ENCODE results near the gene AIMP2.
"Not testable (repeated sequence)": the region's sequence is repeated elsewhere in the genome, so short reads cannot be mapped to it uniquely, and the experiment has no call there.

Gene AIMP2

GRCh38 chr7:6026011-6026819 lies 17.1 kb downstream of the AIMP2 start:
- in situ Hi-C loops (cut with MboI; ENCODE audit: low sequenced_read_pairs) = no loop called here

GRCh38 chr7:6026820-6027311 lies 17.8 kb downstream of the AIMP2 start:
- in situ Hi-C loops (cut with MboI; ENCODE audit: low sequenced_read_pairs) = no loop called here

DNA sequence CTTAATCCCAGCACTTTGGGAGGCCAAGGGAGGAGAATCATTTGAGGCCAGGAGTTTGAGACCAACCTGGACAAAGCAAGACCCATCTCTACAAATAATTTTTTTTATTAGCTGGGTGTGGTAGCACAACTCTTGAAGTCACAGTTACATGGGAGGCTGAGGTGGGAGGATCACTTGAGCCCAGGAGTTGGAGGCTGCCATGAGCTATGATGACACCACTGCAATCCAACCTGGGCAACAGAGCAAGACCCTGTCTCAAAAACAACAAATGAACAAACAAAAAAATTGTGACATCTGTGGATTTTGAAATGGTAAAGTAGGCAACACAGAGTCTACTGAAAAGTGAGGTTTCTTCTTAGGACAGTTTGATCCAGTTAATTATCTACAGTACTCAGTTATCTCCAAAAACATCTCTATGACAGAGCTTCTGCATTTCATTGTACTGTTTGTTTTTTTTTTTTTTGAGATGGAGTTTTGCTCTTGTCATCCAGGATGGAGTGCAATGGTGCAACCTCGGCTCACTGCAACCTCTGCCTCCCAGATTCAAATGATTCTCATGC lies 18.8 kb downstream of the AIMP2 start:
- in situ Hi-C loops (cut with MboI; ENCODE audit: low sequenced_read_pairs) = no loop called here

DNA sequence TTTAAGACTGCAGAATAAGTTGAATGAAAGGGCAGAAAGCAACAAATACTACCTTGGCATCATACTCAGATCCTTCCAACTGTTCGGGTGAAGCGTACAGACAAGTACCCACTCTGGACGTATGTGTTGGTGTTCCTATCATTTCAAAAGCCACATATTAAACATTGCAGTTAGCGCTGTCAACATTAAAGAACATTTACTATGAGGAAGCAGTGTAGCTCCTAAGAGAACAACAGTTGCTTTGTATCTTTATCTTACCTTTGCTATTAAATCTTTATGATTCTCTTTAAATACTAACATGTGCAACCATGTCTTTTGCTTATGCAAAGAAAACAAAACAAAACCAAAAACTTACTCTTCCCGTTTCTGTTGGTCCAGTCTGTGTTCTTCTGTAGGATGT lies 19.5 kb downstream of the AIMP2 start:
- in situ Hi-C loops (cut with MboI; ENCODE audit: low sequenced_read_pairs) = no loop called here

- in situ Hi-C loops (cut with MboI; ENCODE audit: low sequenced_read_pairs) = no loop called here
These were observed 21.9 kb downstream of the AIMP2 start, which contains the start of gene ANKRD61 for GRCh38 chr7:6030988-6031387. ANKRD61 (plus strand) TSS chr7:6031376; CDS start chr7:6031376, 0 bp downstream.

GRCh38 chr7:6031567-6031966 lies 22.5 kb downstream of the AIMP2 start:
- in situ Hi-C loops (cut with MboI; ENCODE audit: low sequenced_read_pairs) = no loop called here

- in situ Hi-C loops (cut with MboI; ENCODE audit: low sequenced_read_pairs) = no loop called here
These were observed 23.1 kb downstream of the AIMP2 start for GRCh38 chr7:6032167-6032566.

GRCh38 chr7:6032641-6033040 lies 23.6 kb downstream of the AIMP2 start:
- in situ Hi-C loops (cut with MboI; ENCODE audit: low sequenced_read_pairs) = no loop called here

GRCh38 chr7:6035165-6035564 lies 26.1 kb downstream of the AIMP2 start:
- in situ Hi-C loops (cut with MboI; ENCODE audit: low sequenced_read_pairs) = no loop called here

DNA sequence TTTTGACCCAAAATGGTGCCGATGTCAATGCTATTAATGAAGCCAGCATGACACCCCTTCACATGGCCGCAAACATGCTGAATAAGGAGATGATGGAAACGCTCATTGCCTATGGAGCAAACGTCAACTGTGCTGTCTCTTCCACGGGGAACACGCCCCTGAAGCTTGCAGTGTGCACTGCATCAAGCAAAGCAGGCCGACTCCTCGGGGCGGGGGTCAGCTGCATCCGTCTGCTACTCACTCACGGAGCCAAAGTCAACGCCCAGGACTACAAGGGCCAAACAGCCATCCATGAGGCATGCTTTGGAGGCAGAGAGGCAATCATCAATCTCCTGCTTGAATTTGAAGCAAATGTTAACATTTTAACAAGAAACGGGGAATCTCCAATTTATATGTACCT lies 26.6 kb downstream of the AIMP2 start:
- in situ Hi-C loops (cut with MboI; ENCODE audit: low sequenced_read_pairs) = no loop called here

DNA sequence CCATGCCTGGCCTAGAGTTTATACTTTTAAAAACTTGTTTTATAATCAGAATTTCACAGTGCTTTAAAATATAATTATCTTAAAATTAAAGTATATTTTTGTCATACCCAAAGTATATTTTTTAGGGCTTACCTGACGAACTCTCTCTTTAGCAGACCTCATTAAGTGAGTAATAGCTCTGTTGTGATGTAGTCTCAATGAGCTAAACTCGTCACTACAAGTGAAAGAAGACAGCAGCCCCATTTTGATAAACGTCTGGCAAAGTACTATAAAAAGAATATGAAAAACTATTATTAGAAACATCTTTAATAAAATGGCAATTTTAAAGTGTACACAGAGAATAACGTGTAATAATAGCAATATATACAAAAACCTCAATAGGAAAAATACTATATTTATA lies 40.7 kb downstream of the AIMP2 start:
- in situ Hi-C loops (cut with MboI; ENCODE audit: low sequenced_read_pairs) = no loop called here

DNA sequence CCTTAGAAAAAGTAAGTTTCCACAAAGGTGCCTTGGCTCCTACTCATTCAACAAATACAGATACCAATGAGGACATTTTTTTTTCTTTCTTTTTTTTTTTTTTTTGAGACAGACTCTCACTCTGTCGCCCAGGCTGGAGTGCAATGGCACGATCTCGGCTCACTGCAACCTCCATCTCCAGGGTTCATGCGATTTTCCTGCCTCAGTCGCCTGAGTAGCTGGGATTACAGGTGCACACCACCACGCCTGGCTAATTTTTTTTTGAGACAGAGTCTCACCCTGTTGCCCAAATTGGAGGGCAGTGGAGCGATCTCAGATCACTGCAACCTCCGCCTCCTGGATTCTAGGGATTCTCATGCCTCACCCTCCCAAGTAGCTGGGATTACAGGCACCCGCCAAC lies 42.1 kb downstream of the AIMP2 start:
- in situ Hi-C loops (cut with MboI; ENCODE audit: low sequenced_read_pairs) = not testable (repeated sequence)

- in situ Hi-C loops (cut with MboI; ENCODE audit: low sequenced_read_pairs) = no loop called here
These were observed 47.5 kb downstream of the AIMP2 start for GRCh38 chr7:6056616-6057015.

DNA sequence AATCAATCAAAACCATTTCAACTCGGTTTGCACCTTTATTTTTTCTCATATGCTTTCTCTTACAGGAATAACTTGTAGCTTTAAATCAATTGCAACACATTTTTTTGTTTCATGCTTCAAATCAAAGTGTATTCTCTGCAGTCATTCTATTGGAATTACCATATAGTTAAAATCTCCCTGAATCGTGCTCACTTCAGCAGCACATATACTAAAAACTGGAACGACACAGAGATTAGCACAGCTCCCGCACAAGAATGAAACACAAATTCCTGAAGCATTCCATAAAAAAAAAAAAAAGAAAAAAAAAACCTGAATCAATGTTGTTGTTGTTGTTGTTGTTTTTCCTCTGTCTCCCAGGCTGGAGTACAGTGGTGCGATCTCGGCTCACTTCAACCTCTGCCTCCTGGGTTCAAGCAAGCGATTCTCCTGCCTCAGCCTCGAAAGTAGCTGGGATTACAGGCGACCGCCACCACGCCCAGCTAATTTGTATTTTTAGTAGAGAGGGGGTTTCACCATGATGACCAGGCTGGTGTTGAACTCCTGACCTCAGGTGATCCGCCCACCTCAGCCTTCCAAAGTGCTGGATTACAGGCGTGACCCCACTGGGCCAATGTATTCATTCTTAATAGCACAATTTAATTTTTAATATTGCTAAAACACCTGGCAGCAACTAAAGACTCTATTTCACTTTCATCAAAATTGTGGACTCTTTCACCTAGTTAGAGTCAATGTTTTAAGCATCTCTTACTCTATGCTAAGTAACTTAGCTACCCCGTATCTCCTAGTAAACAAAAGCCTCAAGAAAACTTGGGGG lies 48.5 kb downstream of the AIMP2 start:
- in situ Hi-C loops (cut with MboI; ENCODE audit: low sequenced_read_pairs) = no loop called here

GRCh38 chr7:6059941-6060340 lies 50.9 kb downstream of the AIMP2 start:
- in situ Hi-C loops (cut with MboI; ENCODE audit: low sequenced_read_pairs) = not testable (repeated sequence)

GRCh38 chr7:6071406-6071805 lies 62.3 kb downstream of the AIMP2 start:
- in situ Hi-C loops (cut with MboI; ENCODE audit: low sequenced_read_pairs) = no loop called here
